H1 (cell line): ENCODE measurements around the gene MROH8. TPM values are rescaled to one million over a fixed set of nuclear protein-coding genes. Genes with fewer than 3 reads are reported as not detected.

Source experiments
- CTCF ChIA-PET: fragments of 300-600 bp; sonication (Branson Sonifier 250); formaldehyde crosslinking; loops from one replicate; lab custom pipeline; 2021; ENCODE audit not compliant: partially characterized antibody; lab: Charles Lee
- POLR2A ChIA-PET: fragments of 300-600 bp; sonication (Branson Sonifier 250); formaldehyde crosslinking; loops from one replicate; lab custom pipeline; 2021; ENCODE audit warnings: inconsistent platforms; ENCODE audit not compliant: partially characterized antibody; lab: Charles Lee
- DNase-seq, 2 experiments: peaks; one replicate each; pipeline versions ENCODE4 v3.0.0 to v3.0.0-alpha.2; 2010 to 2022; ENCODE audit warnings: low spot score in 2 of 2, low read depth in 1 of 2, mixed read lengths in 1 of 2
- FAIRE-seq: peaks from 2 replicates; lab custom pipeline; 2011; peaks lifted over from hg19 to GRCh38; lab: Jason Lieb, UNC
- H2AFZ ChIP-seq: 2 replicates; pipeline ENCODE4 v1.8.1; 2012; ENCODE audit warnings: low read length, inconsistent platforms
- H2AK5ac ChIP-seq: 2 replicates; pipeline ENCODE4 v1.6.1; 2013; ENCODE audit warnings: low read depth, low read length
- H2BK120ac ChIP-seq: replicated peaks from 2 replicates; pipeline ENCODE3; 2013; ENCODE audit warnings: low read depth, low read length, inconsistent platforms
- H2BK12ac ChIP-seq: 2 replicates; pipeline ENCODE4 v1.6.1; 2013; ENCODE audit warnings: low read depth, low read length
- H2BK15ac ChIP-seq: 2 replicates; pipeline ENCODE4 v1.6.1; 2013; ENCODE audit warnings: low read length
- H2BK20ac ChIP-seq: 2 replicates; pipeline ENCODE4 v1.6.1; 2013; ENCODE audit warnings: low read length
- H2BK5ac ChIP-seq: 2 replicates; pipeline ENCODE4 v1.6.1; 2013; ENCODE audit warnings: low read depth, low read length
- H3K14ac ChIP-seq: 2 replicates; pipeline ENCODE4 v1.6.1; 2013; ENCODE audit warnings: inconsistent platforms; ENCODE audit not compliant: insufficient read length
- H3K18ac ChIP-seq: 2 replicates; pipeline ENCODE4 v1.6.1; 2013; ENCODE audit warnings: low read length; ENCODE audit errors: extremely low read depth
- H3K23ac ChIP-seq: 2 replicates; pipeline ENCODE4 v1.6.1; 2013; ENCODE audit warnings: inconsistent platforms; ENCODE audit not compliant: insufficient read length
- H3K23me2 ChIP-seq: 2 replicates; pipeline ENCODE4 v1.6.1; 2013; ENCODE audit warnings: low read depth, low read length
- H3K27ac ChIP-seq: 2 replicates; pipeline ENCODE4 v1.6.1; 2011; ENCODE audit warnings: low read depth, low read length, inconsistent platforms
- H3K27me3 ChIP-seq, 4 experiments: replicated peaks in 1 of 4; 1 replicate in 1 of 4; 2 replicates in 3 of 4; pipeline versions ENCODE4 v1.6.1 to v1.8.1; 2011 to 2013; ENCODE audit warnings: low read length in 3 of 4, mild to moderate bottlenecking in 3 of 4, inconsistent platforms in 2 of 4, mixed read lengths in 2 of 4, moderate library complexity in 1 of 4; ENCODE audit not compliant: control insufficient read depth in 3 of 4, insufficient read depth in 3 of 4; ENCODE audit errors: extremely low read depth in 1 of 4
- H3K36me3 ChIP-seq, 4 experiments: 2 replicates each; pipeline versions ENCODE4 v1.6.1 to v1.8.1; 2011 to 2013; ENCODE audit warnings: mild to moderate bottlenecking in 4 of 4, low read length in 3 of 4, moderate library complexity in 2 of 4, control low read depth in 1 of 4, inconsistent platforms in 1 of 4; ENCODE audit not compliant: insufficient read depth in 4 of 4, control insufficient read depth in 2 of 4
- H3K4ac ChIP-seq: replicated peaks from 2 replicates; pipeline ENCODE3; 2013; ENCODE audit warnings: low read length, low read depth, mixed read lengths, inconsistent platforms; ENCODE audit not compliant: insufficient read length
- H3K4me1 ChIP-seq, 4 experiments: replicated peaks in 1 of 4; 1 replicate in 1 of 4; 2 replicates in 3 of 4; pipeline versions ENCODE4 v1.6.1 to v1.8.1; 2011 to 2013; ENCODE audit warnings: low read length in 3 of 4, inconsistent platforms in 2 of 4, mixed read lengths in 1 of 4; ENCODE audit not compliant: insufficient read depth in 4 of 4, control insufficient read depth in 3 of 4
- H3K4me2 ChIP-seq, 2 experiments: 2 replicates each; pipeline versions ENCODE4 v1.6.1 to v1.8.1; 2011 to 2013; ENCODE audit warnings: low read depth in 2 of 2, low read length in 2 of 2, control low read depth in 1 of 2, inconsistent platforms in 1 of 2, mild to moderate bottlenecking in 1 of 2; ENCODE audit not compliant: insufficient read depth in 1 of 2
- H3K4me3 ChIP-seq, 4 experiments: fragments of 200-600, 300-600 bp in 1 of 4; sonication (generic), shearing (Covaris generic), sonication (Bioruptor Twin) in 1 of 4; 2 replicates each; pipeline versions ENCODE4 v1.5.1 to v1.8.1; 2011 to 2016; ENCODE audit warnings: low read length in 4 of 4, low read depth in 3 of 4, control low read depth in 2 of 4, inconsistent platforms in 2 of 4, mild to moderate bottlenecking in 2 of 4, mixed read lengths in 1 of 4, moderate library complexity in 1 of 4; ENCODE audit not compliant: insufficient read depth in 2 of 4; ENCODE audit errors: extremely low read depth in 1 of 4
- H3K56ac ChIP-seq: replicated peaks from 2 replicates; pipeline ENCODE3; 2013; ENCODE audit warnings: low read depth, mild to moderate bottlenecking, mixed read lengths, low read length, inconsistent platforms; ENCODE audit not compliant: insufficient read length
- H3K79me1 ChIP-seq: 2 replicates; pipeline ENCODE4 v1.6.1; 2013; ENCODE audit warnings: low read depth, low read length, control low read depth
- H3K79me2 ChIP-seq, 2 experiments: 2 replicates each; pipeline versions ENCODE4 v1.6.1 to v1.8.1; 2012 to 2013; ENCODE audit warnings: low read length in 2 of 2, mild to moderate bottlenecking in 2 of 2, inconsistent platforms in 1 of 2; ENCODE audit not compliant: insufficient read depth in 2 of 2, control insufficient read depth in 1 of 2
- H3K9ac ChIP-seq, 4 experiments: replicated peaks in 1 of 4; 1 replicate in 1 of 4; 2 replicates in 3 of 4; pipeline versions ENCODE4 v1.6.1 to v1.8.1; 2011 to 2013; ENCODE audit warnings: low read depth in 3 of 4, low read length in 3 of 4, control low read depth in 2 of 4, mild to moderate bottlenecking in 2 of 4, moderate library complexity in 2 of 4, inconsistent platforms in 1 of 4; ENCODE audit errors: extremely low read depth in 1 of 4
- H3K9me3 ChIP-seq, 2 experiments: 2 replicates each; pipeline versions ENCODE4 v1.6.1 to v1.8.1; 2012 to 2013; ENCODE audit warnings: mild to moderate bottlenecking in 2 of 2, moderate library complexity in 2 of 2, control low read depth in 1 of 2, inconsistent platforms in 1 of 2, low read depth in 1 of 2, low read length in 1 of 2, mixed read lengths in 1 of 2; ENCODE audit not compliant: insufficient read depth in 2 of 2
- H4K20me1 ChIP-seq, 2 experiments: replicated peaks in 1 of 2; 2 replicates each; pipeline versions ENCODE3 to v1.8.1; 2011 to 2013; ENCODE audit warnings: inconsistent platforms in 2 of 2, low read length in 2 of 2, mild to moderate bottlenecking in 1 of 2; ENCODE audit not compliant: insufficient read depth in 2 of 2, control insufficient read depth in 1 of 2
- H4K5ac ChIP-seq: 2 replicates; pipeline ENCODE4 v1.6.1; 2013; ENCODE audit warnings: low read length, low read depth, mixed read lengths, inconsistent platforms; ENCODE audit not compliant: insufficient read length
- H4K8ac ChIP-seq: 2 replicates; pipeline ENCODE4 v1.8.0; 2013; ENCODE audit warnings: mild to moderate bottlenecking, moderate library complexity, low read length, inconsistent platforms; ENCODE audit not compliant: insufficient read depth; ENCODE audit errors: extremely low read depth
- H4K91ac ChIP-seq: replicated peaks from 2 replicates; pipeline ENCODE3; 2013; ENCODE audit warnings: low read length, mixed read lengths, inconsistent platforms; ENCODE audit not compliant: insufficient read length
- BACH1 ChIP-seq: IDR thresholded peaks from 2 replicates; pipeline ENCODE4 v1.6.1; 2012; ENCODE audit warnings: low read length, improper control_type of control experiment
- E2F6 ChIP-seq: IDR thresholded peaks from 2 replicates; pipeline ENCODE4 v1.6.1; 2012; ENCODE audit warnings: inconsistent platforms
- EGR1 ChIP-seq: IDR thresholded peaks from 2 replicates; pipeline ENCODE4 v1.6.1; 2011; ENCODE audit warnings: low read depth, low read length, borderline replicate concordance
- EZH2 ChIP-seq: fragments of 200-600 bp; sonication (generic); IDR thresholded peaks from 2 replicates; pipeline ENCODE4 v1.7.1; 2012; ENCODE audit warnings: low read depth, mild to moderate bottlenecking, moderate library complexity, low read length, inconsistent platforms; ENCODE audit not compliant: severe bottlenecking
- FOSL1 ChIP-seq: IDR thresholded peaks from 2 replicates; pipeline ENCODE4 v1.6.1; 2011; ENCODE audit warnings: mild to moderate bottlenecking, low read depth, low read length, moderate library complexity; ENCODE audit not compliant: insufficient read depth
- GABPA ChIP-seq: IDR thresholded peaks from 2 replicates; pipeline ENCODE4 v1.6.1; 2011; ENCODE audit warnings: mild to moderate bottlenecking, low read length, moderate library complexity, borderline replicate concordance; ENCODE audit not compliant: insufficient read depth
- GTF2F1 ChIP-seq: IDR thresholded peaks from 2 replicates; pipeline ENCODE4 v1.6.1; 2012; ENCODE audit warnings: low read depth, low read length, improper control_type of control experiment, borderline replicate concordance
- POU5F1 ChIP-seq: IDR thresholded peaks from 2 replicates; pipeline ENCODE4 v1.6.1; 2011; ENCODE audit warnings: low read depth, mild to moderate bottlenecking, low read length, moderate library complexity
- RFX5 ChIP-seq: IDR thresholded peaks from 2 replicates; pipeline ENCODE4 v1.6.1; 2011; ENCODE audit warnings: low read depth, low read length, improper control_type of control experiment, borderline replicate concordance
- SP4 ChIP-seq: IDR thresholded peaks from 2 replicates; pipeline ENCODE4 v1.6.1; 2012; ENCODE audit warnings: low read length, inconsistent platforms
- WGBS, 2 experiments: shearing (Covaris generic) in 1 of 2; methylation state at CpG; one replicate each; pipeline versions ENCODE4 v1.1.6 to v1.1.7; 2013 to 2015; ENCODE audit warnings: low lambda C conversion rate in 2 of 2, mixed read lengths in 2 of 2, inconsistent platforms in 1 of 2, low coverage in 1 of 2, missing lambda C conversion rate in 1 of 2; ENCODE audit not compliant: insufficient replicate concordance in 2 of 2, insufficient coverage in 1 of 2, insufficient read length in 1 of 2; ENCODE audit errors: extremely low coverage in 1 of 2, missing lambda C conversion rate in 1 of 2; 5-methylcytosine and 5-hydroxymethylcytosine counted together
- polyA plus RNA-seq, 7 experiments: library from polyadenylated mRNA; depleted of rRNA in 3 of 7; stranded (reverse) in 5 of 7; unstranded in 2 of 7; fragments of >200 nt in 5 of 7; fragments of 200-250 nt in 2 of 7; gene quantifications; 1 replicate in 5 of 7; 2 replicates in 1 of 7; 4 replicates in 1 of 7; pipeline versions ENCODE4 v1.2.1 to v1.2.3, GENCODE V29; 2011 to 2013; ENCODE audit warnings: missing spikeins in 2 of 7, mixed read lengths in 2 of 7
- total RNA-seq: library from RNA; stranded (reverse); fragmentation: NEBNext Ultra II Directional; extraction: Animal tissue kit (Norgen Biotek cat#: 25700); gene quantifications from 2 replicates; pipeline ENCODE4 v1.2.1, GENCODE V29; 2021
- TF ChIP-seq, protein P1 (sequence below): IDR thresholded peaks from 2 replicates; pipeline ENCODE4 v1.6.1; 2012; ENCODE audit warnings: inconsistent platforms
- TF ChIP-seq, protein P2 (sequence below): IDR thresholded peaks from 2 replicates; pipeline ENCODE4 v1.6.1; 2012; ENCODE audit warnings: low read length, inconsistent platforms

MROH8 gene
- total and polyA plus RNA-seq, 2 of the 8 experiments (the other 6 are each of a cell fraction or from before 2014, with no cell fraction given), result 0.50 to 0.86 TPM

- 98% methylated on average over 5 of the region's 5 CpGs; no CpG with 5 or more reads in 1 of the 2 experiments for WGBS, 2 experiments
- Histone ChIP-seq H2BK5ac (no peak overlapping the region), H3K4ac (no peak overlapping the region), H2BK12ac (no peak overlapping the region), H3K27me3 (no peaks in the 10 kb centered on the region), H3K4me3 (no peak overlapping the region), H4K5ac (no peak overlapping the region), H3K9me3 (no peaks in the 10 kb centered on the region), H3K79me1 (no peaks in the 10 kb centered on the region), H3K4me2 (no peak overlapping the region), H3K9ac (no peak overlapping the region; a peak in 1 of 7 replicates), H3K14ac (no peak overlapping the region), H2AK5ac (no peak overlapping the region), H4K91ac (no peak overlapping the region), H2BK20ac (no peak overlapping the region), H3K36me3 (peaks cover 17 to 60% (median 30%) of the 10 kb centered on the region in 4 experiments; a peak in 7 of 8 replicates), H3K23me2 (no peaks in the 10 kb centered on the region), H2BK15ac (no peak overlapping the region), H4K8ac (no peak overlapping the region), H4K20me1 (peaks cover 12 to 14% of the 10 kb centered on the region in 2 experiments), H3K18ac (no peak overlapping the region), H3K23ac (no peak overlapping the region), H3K27ac (no peak overlapping the region), H2AFZ (no peak overlapping the region), H2BK120ac (no peak overlapping the region), H3K79me2 (peaks cover 16 to 88% of the 10 kb centered on the region in 2 experiments), H3K4me1 (peaks cover 0 to under 1% (median 0%) of the 10 kb centered on the region in 4 experiments; a peak in 3 of 7 replicates), H3K56ac (no peak overlapping the region)
- POLR2A ChIA-PET, result no interaction called here
- DNase-seq (no peak), FAIRE-seq (no peak)
- CTCF ChIA-PET, result no interaction called here
- TF ChIP-seq GTF2F1 (no peak), POU5F1 (no peak), SP4 (no peak), RFX5 (no peak), EGR1 (no peak), GABPA (no peak), E2F6 (no peak), FOSL1 (no peak), EZH2 (no peak), BACH1 (no peak)
- TF ChIP-seq, protein P1, sequence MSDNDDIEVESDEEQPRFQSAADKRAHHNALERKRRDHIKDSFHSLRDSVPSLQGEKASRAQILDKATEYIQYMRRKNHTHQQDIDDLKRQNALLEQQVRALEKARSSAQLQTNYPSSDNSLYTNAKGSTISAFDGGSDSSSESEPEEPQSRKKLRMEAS, result no peak
- TF ChIP-seq, protein P2, sequence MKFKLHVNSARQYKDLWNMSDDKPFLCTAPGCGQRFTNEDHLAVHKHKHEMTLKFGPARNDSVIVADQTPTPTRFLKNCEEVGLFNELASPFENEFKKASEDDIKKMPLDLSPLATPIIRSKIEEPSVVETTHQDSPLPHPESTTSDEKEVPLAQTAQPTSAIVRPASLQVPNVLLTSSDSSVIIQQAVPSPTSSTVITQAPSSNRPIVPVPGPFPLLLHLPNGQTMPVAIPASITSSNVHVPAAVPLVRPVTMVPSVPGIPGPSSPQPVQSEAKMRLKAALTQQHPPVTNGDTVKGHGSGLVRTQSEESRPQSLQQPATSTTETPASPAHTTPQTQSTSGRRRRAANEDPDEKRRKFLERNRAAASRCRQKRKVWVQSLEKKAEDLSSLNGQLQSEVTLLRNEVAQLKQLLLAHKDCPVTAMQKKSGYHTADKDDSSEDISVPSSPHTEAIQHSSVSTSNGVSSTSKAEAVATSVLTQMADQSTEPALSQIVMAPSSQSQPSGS, result no peak
These were observed 6.3 kb upstream of the MROH8 start for GRCh38 chr20:37185686-37186085.
